Neural cell (in vitro differentiated cells): ENCODE data around the gene ZNF568. TPM values are rescaled to one million over a fixed set of nuclear protein-coding genes. Genes with fewer than 3 reads are reported as not detected.

Source experiments
- H2AFZ ChIP-seq: fragments of 200-600, 300-800 bp; sonication (generic), shearing (Covaris generic); 2 replicates; pipeline ENCODE4 v1.6.0; 2014; ENCODE audit warnings: low read depth, mild to moderate bottlenecking, antibody characterized with exemption, low read length, moderate library complexity
- H3F3A ChIP-seq: fragments of 200-600 bp; shearing (Covaris generic); 2 replicates; pipeline ENCODE4 v1.6.1; 2016; ENCODE audit warnings: mild to moderate bottlenecking, moderate library complexity, mixed read lengths, antibody characterized with exemption, low read length; ENCODE audit not compliant: insufficient read depth, poor library complexity, severe bottlenecking
- H3K27ac ChIP-seq: fragments of 200-600, 300-800 bp; sonication (generic), shearing (Covaris generic); 2 replicates; pipeline ENCODE4 v1.5.1; 2014; ENCODE audit warnings: mild to moderate bottlenecking, low read length, moderate library complexity
- H3K27me3 ChIP-seq: fragments of 300-800, 200-600 bp; sonication (generic), shearing (Covaris generic); 2 replicates; pipeline ENCODE4 v1.6.0; 2014; ENCODE audit warnings: mild to moderate bottlenecking, low read depth, low read length, moderate library complexity; ENCODE audit not compliant: insufficient read depth
- H3K36me3 ChIP-seq: fragments of 300-800, 200-600 bp; sonication (generic), shearing (Covaris generic); 2 replicates; pipeline ENCODE4 v1.5.1; 2014; ENCODE audit warnings: mild to moderate bottlenecking, antibody characterized with exemption, low read length, moderate library complexity; ENCODE audit not compliant: insufficient read depth
- H3K4me2 ChIP-seq: fragments of 300-800, 200-600 bp; sonication (generic), shearing (Covaris generic); 2 replicates; pipeline ENCODE4 v1.6.0; 2014; ENCODE audit warnings: mild to moderate bottlenecking, low read length
- H3K4me3 ChIP-seq: fragments of 300-800, 200-600 bp; sonication (generic), shearing (Covaris generic); 2 replicates; pipeline ENCODE4 v1.5.1; 2014; ENCODE audit warnings: mild to moderate bottlenecking, low read length, moderate library complexity
- H3K79me2 ChIP-seq: fragments of 200-600 bp; shearing (Covaris generic); replicated peaks from 2 replicates; pipeline ENCODE4 v1.6.0; 2014; ENCODE audit warnings: mild to moderate bottlenecking, low read length, moderate library complexity; ENCODE audit not compliant: insufficient read depth
- H3K9ac ChIP-seq: fragments of 300-800, 200-600 bp; sonication (generic), shearing (Covaris generic); 2 replicates; pipeline ENCODE4 v1.6.1; 2016; ENCODE audit warnings: mild to moderate bottlenecking, low read length, mixed read lengths
- H3K9me2 ChIP-seq: fragments of 200-600 bp; shearing (Covaris generic); 2 replicates; pipeline ENCODE4 v1.6.1; 2016; ENCODE audit warnings: mild to moderate bottlenecking, low read length, mixed read lengths; ENCODE audit not compliant: insufficient read depth
- H3K9me3 ChIP-seq: fragments of 200-600, 300-800 bp; sonication (generic), shearing (Covaris generic); 2 replicates; pipeline ENCODE4 v1.6.1; 2016; ENCODE audit warnings: mild to moderate bottlenecking, mixed run types, low read length, moderate library complexity, mixed read lengths
- H4K20me1 ChIP-seq: fragments of 200-600 bp; shearing (Covaris generic); 2 replicates; pipeline ENCODE4 v1.6.1; 2016; ENCODE audit warnings: mild to moderate bottlenecking, mixed run types; ENCODE audit not compliant: insufficient read depth
- EP300 ChIP-seq: fragments of 450-650 bp; conservative IDR thresholded peaks from 2 replicates; pipeline ENCODE4 v1.6.1; 2014; ENCODE audit warnings: antibody characterized with exemption, mild to moderate bottlenecking, moderate library complexity; ENCODE audit not compliant: poor library complexity, severe bottlenecking
- EZH2 ChIP-seq: fragments of 200-600, 300-800 bp; shearing (Covaris generic), sonication (generic); IDR thresholded peaks from 2 replicates; pipeline ENCODE4 v1.6.1; 2014; ENCODE audit warnings: antibody characterized with exemption, low read length, borderline replicate concordance, mild to moderate bottlenecking; ENCODE audit not compliant: insufficient read depth, poor library complexity, severe bottlenecking
- MXI1 ChIP-seq: fragments of 450-650 bp; conservative IDR thresholded peaks from 2 replicates; pipeline ENCODE4 v1.6.1; 2014; ENCODE audit warnings: antibody characterized with exemption, mild to moderate bottlenecking; ENCODE audit not compliant: poor library complexity, severe bottlenecking
- POLR2AphosphoS5 ChIP-seq: IDR thresholded peaks from 2 replicates; pipeline ENCODE4 v1.6.1; 2012
- RAD21 ChIP-seq: fragments of 450-650 bp; conservative IDR thresholded peaks from 2 replicates; pipeline ENCODE4 v1.6.1; 2014; ENCODE audit warnings: antibody characterized with exemption, mild to moderate bottlenecking, moderate library complexity
- SMC3 ChIP-seq: fragments of 450-650 bp; conservative IDR thresholded peaks from 2 replicates; pipeline ENCODE4 v1.6.1; 2014; ENCODE audit warnings: antibody characterized with exemption, mild to moderate bottlenecking, moderate library complexity; ENCODE audit not compliant: poor library complexity
- TAF1 ChIP-seq: IDR thresholded peaks from 2 replicates; pipeline ENCODE4 v1.6.1; 2012; ENCODE audit warnings: low read depth
- polyA plus RNA-seq: library from polyadenylated mRNA; depleted of rRNA; stranded (reverse); fragments of >200 nt; gene quantifications from 2 replicates; pipeline ENCODE4 v1.2.3, GENCODE V29; 2014
- TF ChIP-seq, protein P1 (sequence below): fragments of 450-650 bp; IDR thresholded peaks from 2 replicates; pipeline ENCODE4 v1.5.1; 2014; ENCODE audit warnings: antibody characterized with exemption, mild to moderate bottlenecking, moderate library complexity; ENCODE audit not compliant: poor library complexity, severe bottlenecking
- TF ChIP-seq, protein P2 (sequence below): IDR thresholded peaks from 2 replicates; pipeline ENCODE4 v1.6.1; 2012; ENCODE audit warnings: borderline replicate concordance

ZNF568 gene
- polyA plus RNA-seq, 1 donor from 2014 or later, result 19.2 TPM

DNA sequence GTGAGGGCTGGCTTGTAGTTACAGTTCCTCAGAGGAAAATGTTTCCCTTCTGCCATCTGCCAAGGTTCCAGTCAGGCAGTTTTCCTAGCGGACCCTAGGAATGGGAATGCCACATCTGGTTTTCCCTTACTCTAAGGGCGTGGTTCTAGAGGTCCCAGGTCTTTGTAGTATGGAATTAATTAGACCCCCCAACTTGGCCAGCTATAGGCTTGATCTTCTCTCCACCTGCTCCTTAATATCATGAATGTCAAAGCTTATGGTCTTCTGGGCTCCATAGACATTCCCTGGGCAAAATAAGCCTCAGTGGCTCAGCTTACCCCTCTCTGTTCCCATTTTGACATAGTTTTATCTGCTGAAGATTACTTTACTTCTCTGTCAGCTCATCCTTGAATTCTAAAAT lies 70.0 kb downstream of the ZNF568 start:
- TF ChIP-seq, protein P1, sequence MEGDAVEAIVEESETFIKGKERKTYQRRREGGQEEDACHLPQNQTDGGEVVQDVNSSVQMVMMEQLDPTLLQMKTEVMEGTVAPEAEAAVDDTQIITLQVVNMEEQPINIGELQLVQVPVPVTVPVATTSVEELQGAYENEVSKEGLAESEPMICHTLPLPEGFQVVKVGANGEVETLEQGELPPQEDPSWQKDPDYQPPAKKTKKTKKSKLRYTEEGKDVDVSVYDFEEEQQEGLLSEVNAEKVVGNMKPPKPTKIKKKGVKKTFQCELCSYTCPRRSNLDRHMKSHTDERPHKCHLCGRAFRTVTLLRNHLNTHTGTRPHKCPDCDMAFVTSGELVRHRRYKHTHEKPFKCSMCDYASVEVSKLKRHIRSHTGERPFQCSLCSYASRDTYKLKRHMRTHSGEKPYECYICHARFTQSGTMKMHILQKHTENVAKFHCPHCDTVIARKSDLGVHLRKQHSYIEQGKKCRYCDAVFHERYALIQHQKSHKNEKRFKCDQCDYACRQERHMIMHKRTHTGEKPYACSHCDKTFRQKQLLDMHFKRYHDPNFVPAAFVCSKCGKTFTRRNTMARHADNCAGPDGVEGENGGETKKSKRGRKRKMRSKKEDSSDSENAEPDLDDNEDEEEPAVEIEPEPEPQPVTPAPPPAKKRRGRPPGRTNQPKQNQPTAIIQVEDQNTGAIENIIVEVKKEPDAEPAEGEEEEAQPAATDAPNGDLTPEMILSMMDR, result no peak
- no peak for TF ChIP-seq EZH2
- TF ChIP-seq MXI1, result no peak
- TF ChIP-seq SMC3, result no peak
- TF ChIP-seq RAD21, result no peak
- no peak for TF ChIP-seq EP300
- no peak for TF ChIP-seq TAF1
- TF ChIP-seq POLR2AphosphoS5, result no peak
- TF ChIP-seq, protein P2, sequence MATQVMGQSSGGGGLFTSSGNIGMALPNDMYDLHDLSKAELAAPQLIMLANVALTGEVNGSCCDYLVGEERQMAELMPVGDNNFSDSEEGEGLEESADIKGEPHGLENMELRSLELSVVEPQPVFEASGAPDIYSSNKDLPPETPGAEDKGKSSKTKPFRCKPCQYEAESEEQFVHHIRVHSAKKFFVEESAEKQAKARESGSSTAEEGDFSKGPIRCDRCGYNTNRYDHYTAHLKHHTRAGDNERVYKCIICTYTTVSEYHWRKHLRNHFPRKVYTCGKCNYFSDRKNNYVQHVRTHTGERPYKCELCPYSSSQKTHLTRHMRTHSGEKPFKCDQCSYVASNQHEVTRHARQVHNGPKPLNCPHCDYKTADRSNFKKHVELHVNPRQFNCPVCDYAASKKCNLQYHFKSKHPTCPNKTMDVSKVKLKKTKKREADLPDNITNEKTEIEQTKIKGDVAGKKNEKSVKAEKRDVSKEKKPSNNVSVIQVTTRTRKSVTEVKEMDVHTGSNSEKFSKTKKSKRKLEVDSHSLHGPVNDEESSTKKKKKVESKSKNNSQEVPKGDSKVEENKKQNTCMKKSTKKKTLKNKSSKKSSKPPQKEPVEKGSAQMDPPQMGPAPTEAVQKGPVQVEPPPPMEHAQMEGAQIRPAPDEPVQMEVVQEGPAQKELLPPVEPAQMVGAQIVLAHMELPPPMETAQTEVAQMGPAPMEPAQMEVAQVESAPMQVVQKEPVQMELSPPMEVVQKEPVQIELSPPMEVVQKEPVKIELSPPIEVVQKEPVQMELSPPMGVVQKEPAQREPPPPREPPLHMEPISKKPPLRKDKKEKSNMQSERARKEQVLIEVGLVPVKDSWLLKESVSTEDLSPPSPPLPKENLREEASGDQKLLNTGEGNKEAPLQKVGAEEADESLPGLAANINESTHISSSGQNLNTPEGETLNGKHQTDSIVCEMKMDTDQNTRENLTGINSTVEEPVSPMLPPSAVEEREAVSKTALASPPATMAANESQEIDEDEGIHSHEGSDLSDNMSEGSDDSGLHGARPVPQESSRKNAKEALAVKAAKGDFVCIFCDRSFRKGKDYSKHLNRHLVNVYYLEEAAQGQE, result no peak
- Histone ChIP-seq H2AFZ (no peak overlapping the region), H3K36me3 (no peaks in the 10 kb centered on the region), H3K9me3 (no peaks in the 10 kb centered on the region), H3K9me2 (no peaks in the 10 kb centered on the region), H3K27ac (no peak overlapping the region), H3F3A (no peaks in the 10 kb centered on the region), H3K27me3 (no peaks in the 10 kb centered on the region), H3K79me2 (no peaks in the 10 kb centered on the region), H3K4me3 (no peak overlapping the region), H3K9ac (no peak overlapping the region), H3K4me2 (no peak overlapping the region), H4K20me1 (no peaks in the 10 kb centered on the region)

DNA sequence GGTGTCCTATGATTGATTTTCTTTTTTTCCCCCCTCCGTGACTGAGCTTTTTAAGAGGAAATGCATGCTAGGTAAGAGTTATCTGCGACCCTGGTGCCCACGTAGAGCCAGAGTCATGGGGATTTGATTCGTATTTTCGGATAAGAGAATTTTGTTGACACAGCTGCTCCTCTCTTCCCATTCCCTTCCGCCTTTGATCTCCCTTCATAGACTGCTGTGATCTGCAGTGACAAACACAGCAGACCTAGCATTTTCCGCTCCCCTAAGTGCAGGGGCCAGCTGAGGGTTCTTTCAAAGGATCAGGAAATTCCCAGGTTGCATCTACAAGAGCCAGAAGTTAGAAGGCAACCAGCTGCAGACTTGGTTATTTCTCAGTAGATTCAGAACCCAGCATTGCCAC lies 70.5 kb downstream of the ZNF568 start:
- H2AFZ ChIP-seq, result no peak overlapping the region
- H3K27ac ChIP-seq, result no peak overlapping the region
- H3K4me2 ChIP-seq, result no peak overlapping the region
- no peaks in the 10 kb centered on the region for H3F3A ChIP-seq
- no peaks in the 10 kb centered on the region for H3K36me3 ChIP-seq
- no peak overlapping the region for H3K4me3 ChIP-seq
- H3K9me3 ChIP-seq, result no peaks in the 10 kb centered on the region
- H3K27me3 ChIP-seq, result no peaks in the 10 kb centered on the region
- H3K9ac ChIP-seq, result no peak overlapping the region
- TF ChIP-seq EZH2 (no peak), SMC3 (no peak), TAF1 (no peak), MXI1 (no peak), POLR2AphosphoS5 (no peak), RAD21 (no peak), EP300 (no peak)
- TF ChIP-seq, protein P2, result no peak
- TF ChIP-seq, protein P1, result no peak
- H4K20me1 ChIP-seq, result no peaks in the 10 kb centered on the region
- H3K9me2 ChIP-seq, result no peaks in the 10 kb centered on the region
- no peaks in the 10 kb centered on the region for H3K79me2 ChIP-seq
